Prostate gland (tissue), 2 donors: ENCODE measurements around the gene RUNX2.

ENCODE experiments used
- CTCF ChIP-seq, 4 experiments: fragments of 200-600 bp in 2 of 4; fragments of 450-650 bp in 2 of 4; sonication (generic) in 2 of 4; IDR thresholded peaks; 1 replicate in 3 of 4; 2 replicates in 1 of 4; pipeline ENCODE4 v1.5.1; 2016 to 2019; ENCODE audit warnings: antibody characterized with exemption in 4 of 4, mild to moderate bottlenecking in 2 of 4, moderate library complexity in 2 of 4
- POLR2AphosphoS5 ChIP-seq: sonication (generic); formaldehyde crosslinking; IDR thresholded peaks from one replicate; pipeline ENCODE4 v1.6.1; 2017; ENCODE audit warnings: antibody characterized with exemption

GRCh38 chr6:45426251-45426650 lies 98.1 kb downstream of the RUNX2 start:
- TF ChIP-seq CTCF (IDR thresholded peaks at IDR 0.05): no peak
- TF ChIP-seq POLR2AphosphoS5: no peak
